Sigmoid colon (tissue), 7 donors: ENCODE results near the gene MAX. TPM values are rescaled to one million over a fixed set of nuclear protein-coding genes. Genes with fewer than 3 reads are reported as not detected.

Source experiments
- DNase-seq: peaks from one replicate; pipeline ENCODE4 v3.0.0-alpha.2; 2019
- H3K27ac ChIP-seq, 4 donors: fragments of 200-600 bp; sonication (generic); one replicate each; pipeline ENCODE4 v1.5.1; 2016 to 2019; ENCODE audit warnings: mild to moderate bottlenecking in 1 of 4
- H3K27me3 ChIP-seq, 3 donors: fragments of 200-600 bp; sonication (generic); one replicate each; pipeline ENCODE4 v1.5.1; 2019; ENCODE audit warnings: mild to moderate bottlenecking in 1 of 3
- H3K36me3 ChIP-seq, 4 donors: fragments of 200-600 bp; sonication (generic); one replicate each; pipeline ENCODE4 v1.5.1; 2016 to 2019
- H3K4me1 ChIP-seq, 4 donors: fragments of 200-600 bp; sonication (generic); one replicate each; pipeline ENCODE4 v1.5.1; 2017 to 2019
- H3K4me3 ChIP-seq, 4 donors: fragments of 200-600 bp; sonication (generic); one replicate each; pipeline ENCODE4 v1.5.1; 2017 to 2019; ENCODE audit warnings: mild to moderate bottlenecking in 2 of 4, moderate library complexity in 1 of 4
- H3K9me3 ChIP-seq, 4 donors: fragments of 200-600 bp in 3 of 4; sonication (generic) in 3 of 4; one replicate each; pipeline versions ENCODE4 v1.5.1 to v1.6.1; 2013 to 2019
- CTCF ChIP-seq, 4 experiments: fragments of 450-650 bp in 3 of 4; fragments of 200-600 bp in 1 of 4; IDR thresholded peaks; one replicate each; pipeline ENCODE4 v1.5.1; 2016 to 2019; ENCODE audit warnings: antibody characterized with exemption in 4 of 4, mild to moderate bottlenecking in 3 of 4, moderate library complexity in 2 of 4
- EP300 ChIP-seq, 4 donors: sonication (generic); formaldehyde crosslinking; IDR thresholded peaks; one replicate each; pipeline ENCODE4 v1.6.1; 2017; ENCODE audit warnings: antibody characterized with exemption in 4 of 4
- POLR2A ChIP-seq, 2 donors: fragments of 450-650 bp; IDR thresholded peaks; one replicate each; pipeline ENCODE4 v1.6.1; 2016; ENCODE audit warnings: antibody characterized with exemption in 2 of 2, mild to moderate bottlenecking in 2 of 2, moderate library complexity in 2 of 2
- POLR2AphosphoS5 ChIP-seq, 4 donors: sonication (generic); formaldehyde crosslinking; IDR thresholded peaks; one replicate each; pipeline ENCODE4 v1.6.1; 2017; ENCODE audit warnings: antibody characterized with exemption in 4 of 4
- WGBS, 2 donors: extraction: QIAGEN DNeasy Blood & Tissue Kit; methylation state at CpG; one replicate each; pipeline ENCODE4 v1.1.7; 2013; 5-methylcytosine and 5-hydroxymethylcytosine counted together
- intact Hi-C: fragments of 100-400 bp; cut with DNase I; formaldehyde crosslinking; loops from one replicate; pipeline ENCODE4 v1.15.1; 2023
- polyA plus RNA-seq, 3 donors: library from polyadenylated mRNA; stranded (reverse); fragments of 200-250 nt; gene quantifications; one replicate each; pipeline ENCODE4 v1.2.3, GENCODE V29; 2013
- total RNA-seq, 4 donors: library from RNA; depleted of rRNA; stranded (reverse); fragments of >200 nt; gene quantifications; one replicate each; pipeline ENCODE4 v1.1.0, GENCODE V29; 2016
- donor health status: healthy with polysubstance abuse.
- donor health status: Bipolar disorder and iron deficiency.
- donor health status: healthy.

MAX gene
- total and polyA plus RNA-seq, 7 donors, result 58.8 to 119 (median 67.4) TPM

GRCh38 chr14:65144170-65144569 lies 41.9 kb upstream of the MAX start:
- no peaks in the 10 kb centered on the region for H3K36me3 ChIP-seq
- no peak overlapping the region for H3K27ac ChIP-seq
- H3K4me3 ChIP-seq, result no peak overlapping the region
- no peak for TF ChIP-seq CTCF (IDR thresholded peaks at IDR 0.05)
- no peak for TF ChIP-seq POLR2AphosphoS5 (IDR thresholded peaks at IDR 0.05)
- no peak for TF ChIP-seq EP300 (IDR thresholded peaks at IDR 0.05)
- TF ChIP-seq POLR2A (IDR thresholded peaks at IDR 0.05), result no peak
- no peaks in the 10 kb centered on the region for H3K4me1 ChIP-seq
- no peak for DNase-seq
- H3K9me3 ChIP-seq, result no peaks in the 10 kb centered on the region
- peaks cover 0 to 14% (median 0%) of the 10 kb centered on the region in 3 donors for H3K27me3 ChIP-seq
- intact Hi-C loops, result no loop called here
- 90 to 91% methylated on average over 8 of the region's 8 CpGs for WGBS, 2 donors

GRCh38 chr14:65142914-65143625 lies 40.8 kb upstream of the MAX start:
- Histone ChIP-seq H3K36me3 (no peaks in the 10 kb centered on the region), H3K4me3 (no peak overlapping the region), H3K27me3 (peaks cover 0 to 14% (median 0%) of the 10 kb centered on the region in 3 donors), H3K9me3 (no peaks in the 10 kb centered on the region), H3K4me1 (no peaks in the 10 kb centered on the region), H3K27ac (no peak overlapping the region)
- 83% methylated on average over 8 of the region's 8 CpGs for whole genome bisulfite sequencing, 2 donors
- TF ChIP-seq CTCF (IDR thresholded peaks at IDR 0.05), result no peak
- TF ChIP-seq EP300 (IDR thresholded peaks at IDR 0.05), result no peak
- TF ChIP-seq POLR2AphosphoS5 (IDR thresholded peaks at IDR 0.05), result no peak
- intact Hi-C loops, result no loop called here
- DNase-seq, result no peak

GRCh38 chr14:65142429-65142828 lies 40.1 kb upstream of the MAX start:
- Histone ChIP-seq H3K4me3 (no peak overlapping the region), H3K4me1 (no peaks in the 10 kb centered on the region), H3K9me3 (no peaks in the 10 kb centered on the region), H3K27me3 (peaks cover 0 to 14% (median 0%) of the 10 kb centered on the region in 3 donors), H3K27ac (no peak overlapping the region), H3K36me3 (no peaks in the 10 kb centered on the region)
- no peak for TF ChIP-seq POLR2A (IDR thresholded peaks at IDR 0.05)
- TF ChIP-seq POLR2AphosphoS5 (IDR thresholded peaks at IDR 0.05), result no peak
- TF ChIP-seq CTCF (IDR thresholded peaks at IDR 0.05), result no peak
- TF ChIP-seq EP300 (IDR thresholded peaks at IDR 0.05), result no peak
- intact Hi-C loops, result no loop called here
- DNase-seq, result no peak
- 73 to 79% methylated on average over 4 of the region's 4 CpGs for WGBS, 2 donors

- Histone ChIP-seq H3K4me3 (no peak overlapping the region), H3K4me1 (no peaks in the 10 kb centered on the region), H3K27me3 (peaks cover 0 to 14% (median 0%) of the 10 kb centered on the region in 3 donors), H3K36me3 (no peaks in the 10 kb centered on the region), H3K27ac (no peak overlapping the region), H3K9me3 (no peaks in the 10 kb centered on the region)
- DNase-seq, result no peak
- intact Hi-C loops, result no loop called here
- WGBS, 2 donors, result 84 to 88% methylated on average over 5 of the region's 5 CpGs
- TF ChIP-seq POLR2A (IDR thresholded peaks at IDR 0.05) (no peak), POLR2AphosphoS5 (IDR thresholded peaks at IDR 0.05) (no peak), EP300 (IDR thresholded peaks at IDR 0.05) (no peak), CTCF (IDR thresholded peaks at IDR 0.05) (no peak)
Observed at GRCh38 chr14:65141523-65141922, 39.2 kb upstream of the MAX start.
